Liver (tissue), 9 donors: ENCODE data around the gene FERMT1. TPM values are rescaled to one million over a fixed set of nuclear protein-coding genes. Genes with fewer than 3 reads are reported as not detected.
A peak's percentile ranks its signal among the peaks of the same experiment; 100 is the strongest.

Experiments used
- DNase-seq: peaks from one replicate; pipeline ENCODE4 v3.0.0-alpha.2; 2017; ENCODE audit warnings: low spot score
- H3K27ac ChIP-seq, 2 donors: one replicate each; pipeline ENCODE4 v1.7.0; 2013; ENCODE audit warnings: inconsistent platforms in 2 of 2, low read length in 2 of 2, control low read depth in 1 of 2, low read depth in 1 of 2, mild to moderate bottlenecking in 1 of 2
- H3K27me3 ChIP-seq, 4 donors: one replicate each; pipeline versions ENCODE4 v1.6.1 to v1.7.0; 2013; ENCODE audit warnings: low read length in 3 of 4, inconsistent platforms in 1 of 4, mild to moderate bottlenecking in 1 of 4, moderate library complexity in 1 of 4; ENCODE audit not compliant: control insufficient read depth in 4 of 4, insufficient read depth in 4 of 4
- H3K36me3 ChIP-seq, 4 donors: one replicate each; pipeline versions ENCODE4 v1.6.1 to v1.7.0; 2013; ENCODE audit warnings: low read length in 3 of 4, mild to moderate bottlenecking in 3 of 4, low read depth in 1 of 4, moderate library complexity in 1 of 4; ENCODE audit not compliant: control insufficient read depth in 4 of 4, insufficient read depth in 3 of 4
- H3K4me1 ChIP-seq, 4 donors: one replicate each; pipeline versions ENCODE4 v1.6.1 to v1.7.0; 2013; ENCODE audit warnings: low read length in 3 of 4, mild to moderate bottlenecking in 3 of 4, moderate library complexity in 1 of 4; ENCODE audit not compliant: control insufficient read depth in 4 of 4, insufficient read depth in 4 of 4
- H3K4me3 ChIP-seq, 3 donors: one replicate each; pipeline versions ENCODE4 v1.6.1 to v1.7.0; 2013; ENCODE audit warnings: low read length in 3 of 3, control low read depth in 1 of 3, low read depth in 1 of 3, mild to moderate bottlenecking in 1 of 3
- H3K9ac ChIP-seq, 2 donors: one replicate each; pipeline ENCODE4 v1.7.0; 2013; ENCODE audit warnings: low read length in 2 of 2, mild to moderate bottlenecking in 2 of 2, moderate library complexity in 2 of 2, control low read depth in 1 of 2, low read depth in 1 of 2
- H3K9me3 ChIP-seq, 4 donors: one replicate each; pipeline versions ENCODE4 v1.6.1 to v1.7.0; 2013; ENCODE audit warnings: low read length in 3 of 4; ENCODE audit not compliant: control insufficient read depth in 4 of 4
- CTCF ChIP-seq: fragments of 150-350 bp; IDR thresholded peaks from 2 replicates; pipeline ENCODE4 v1.5.1; 2017; ENCODE audit warnings: improper control_type of control experiment, low read depth, low read length; ENCODE audit not compliant: missing input control
- EGR1 ChIP-seq, 2 donors: IDR thresholded peaks; 2 replicates each; pipeline ENCODE4 v1.6.1; 2016 to 2018; ENCODE audit warnings: antibody characterized with exemption in 2 of 2, low read depth in 2 of 2
- FOXA1 ChIP-seq: IDR thresholded peaks from 2 replicates; pipeline ENCODE4 v1.6.1; 2016; ENCODE audit warnings: antibody characterized with exemption
- FOXA2 ChIP-seq: IDR thresholded peaks from 2 replicates; pipeline ENCODE4 v1.6.1; 2016; ENCODE audit warnings: antibody characterized with exemption
- HNF4A ChIP-seq, 2 donors: conservative IDR thresholded peaks; 2 replicates each; pipeline ENCODE4 v1.6.1; 2016; ENCODE audit warnings: antibody characterized with exemption in 2 of 2, mild to moderate bottlenecking in 2 of 2
- HNF4G ChIP-seq: IDR thresholded peaks from 2 replicates; pipeline ENCODE4 v1.6.1; 2016; ENCODE audit warnings: antibody characterized with exemption
- JUND ChIP-seq, 2 donors: IDR thresholded peaks; 2 replicates each; pipeline ENCODE4 v1.6.1; 2016; ENCODE audit warnings: antibody characterized with exemption in 2 of 2
- NR2F2 ChIP-seq: IDR thresholded peaks from 2 replicates; pipeline ENCODE4 v1.6.1; 2016; ENCODE audit warnings: antibody characterized with exemption
- RAD21 ChIP-seq, 2 donors: IDR thresholded peaks; 2 replicates each; pipeline ENCODE4 v1.6.1; 2016; ENCODE audit warnings: antibody characterized with exemption in 2 of 2, mild to moderate bottlenecking in 2 of 2
- RXRA ChIP-seq, 2 donors: IDR thresholded peaks; 2 replicates each; pipeline ENCODE4 v1.6.1; 2017 to 2018; ENCODE audit warnings: antibody characterized with exemption in 2 of 2, mild to moderate bottlenecking in 1 of 2
- YY1 ChIP-seq: IDR thresholded peaks from 2 replicates; pipeline ENCODE4 v1.6.1; 2016; ENCODE audit warnings: antibody characterized with exemption, mild to moderate bottlenecking
- WGBS: extraction: QIAGEN DNeasy Blood & Tissue Kit; methylation state at CpG from one replicate; pipeline ENCODE4 v1.1.7; 2013; 5-methylcytosine and 5-hydroxymethylcytosine counted together
- polyA plus RNA-seq, 2 donors: library from polyadenylated mRNA; stranded (reverse) in 1 of 2; unstranded in 1 of 2; fragments of 200-250 nt in 1 of 2; fragments of >200 nt in 1 of 2; fragmentation: Nextera tagmentation in 1 of 2; extraction: Ambion mirVana in 1 of 2; gene quantifications; one replicate each; pipeline versions ENCODE4 v1.2.1 to v1.2.3, GENCODE V29; 2013 to 2015
- total RNA-seq, 2 donors: library from RNA; depleted of rRNA; stranded (reverse); fragments of >200 nt; gene quantifications; one replicate each; pipeline ENCODE4 v1.2.3, GENCODE V29; 2014
- TF ChIP-seq, protein P1 (sequence below): IDR thresholded peaks from 2 replicates; pipeline ENCODE4 v1.6.1; 2016; ENCODE audit warnings: antibody characterized with exemption
- TF ChIP-seq, protein P2 (sequence below): IDR thresholded peaks from 2 replicates; pipeline ENCODE4 v1.6.1; 2016; ENCODE audit warnings: antibody characterized with exemption
- TF ChIP-seq, protein P3 (sequence below): IDR thresholded peaks from 2 replicates; pipeline ENCODE4 v1.6.1; 2016; ENCODE audit warnings: antibody characterized with exemption, mild to moderate bottlenecking
- donor health status: healthy.
- donor health status: healthy.
- donor health status: healthy.
- donor health status: healthy.
- donor health status: healthy.

The FERMT1 gene
- total and polyA plus RNA-seq, 4 donors: 0.11 to 0.42 (median 0.21) TPM

DNA sequence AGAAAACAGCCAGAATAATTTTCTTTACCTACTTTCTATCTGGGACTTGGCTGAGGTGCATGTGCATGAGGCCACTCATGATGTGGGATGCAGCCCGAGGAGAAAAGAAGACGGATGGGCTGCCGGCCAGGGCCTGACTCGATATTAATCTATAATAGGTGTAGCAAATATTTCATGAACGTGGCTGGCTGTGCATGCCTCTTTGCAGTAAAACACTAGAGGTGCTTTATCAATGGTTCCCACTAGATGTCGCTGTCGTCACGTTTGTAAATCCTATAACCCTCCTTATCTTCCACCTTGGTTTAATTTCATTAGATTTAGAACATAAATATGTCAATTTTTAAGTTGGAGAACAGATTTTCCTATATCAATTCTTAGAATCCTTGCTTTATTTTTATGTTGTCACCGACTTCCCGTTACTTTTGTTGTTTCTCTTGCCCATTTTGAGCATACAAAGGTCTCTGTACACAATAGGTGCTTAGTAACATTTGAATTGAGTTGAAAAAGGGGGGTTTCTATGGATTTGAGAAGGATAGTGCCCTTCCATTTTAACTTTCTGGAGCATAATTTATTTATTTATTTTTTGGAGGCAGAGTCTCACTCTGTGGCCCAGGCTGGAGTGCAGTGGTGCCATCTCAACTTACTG is 19.6 kb upstream of the FERMT1 start:
- H3K27ac ChIP-seq: no peak overlapping the region
- H3K4me3 ChIP-seq: no peak overlapping the region
- 9% methylated on average over 10 of the region's 10 CpGs for WGBS
- H3K36me3 ChIP-seq: no peaks in the 10 kb centered on the region
- no peak for TF ChIP-seq HNF4G
- peak; percentile 86 for TF ChIP-seq RAD21 (IDR thresholded peaks at IDR 0.05)
- TF ChIP-seq, protein P1, sequence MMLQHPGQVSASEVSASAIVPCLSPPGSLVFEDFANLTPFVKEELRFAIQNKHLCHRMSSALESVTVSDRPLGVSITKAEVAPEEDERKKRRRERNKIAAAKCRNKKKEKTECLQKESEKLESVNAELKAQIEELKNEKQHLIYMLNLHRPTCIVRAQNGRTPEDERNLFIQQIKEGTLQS: no peak
- TF ChIP-seq HNF4A (conservative IDR thresholded peaks at IDR 0.05): no peak
- peak; percentile 86 for TF ChIP-seq CTCF
- TF ChIP-seq, protein P2, sequence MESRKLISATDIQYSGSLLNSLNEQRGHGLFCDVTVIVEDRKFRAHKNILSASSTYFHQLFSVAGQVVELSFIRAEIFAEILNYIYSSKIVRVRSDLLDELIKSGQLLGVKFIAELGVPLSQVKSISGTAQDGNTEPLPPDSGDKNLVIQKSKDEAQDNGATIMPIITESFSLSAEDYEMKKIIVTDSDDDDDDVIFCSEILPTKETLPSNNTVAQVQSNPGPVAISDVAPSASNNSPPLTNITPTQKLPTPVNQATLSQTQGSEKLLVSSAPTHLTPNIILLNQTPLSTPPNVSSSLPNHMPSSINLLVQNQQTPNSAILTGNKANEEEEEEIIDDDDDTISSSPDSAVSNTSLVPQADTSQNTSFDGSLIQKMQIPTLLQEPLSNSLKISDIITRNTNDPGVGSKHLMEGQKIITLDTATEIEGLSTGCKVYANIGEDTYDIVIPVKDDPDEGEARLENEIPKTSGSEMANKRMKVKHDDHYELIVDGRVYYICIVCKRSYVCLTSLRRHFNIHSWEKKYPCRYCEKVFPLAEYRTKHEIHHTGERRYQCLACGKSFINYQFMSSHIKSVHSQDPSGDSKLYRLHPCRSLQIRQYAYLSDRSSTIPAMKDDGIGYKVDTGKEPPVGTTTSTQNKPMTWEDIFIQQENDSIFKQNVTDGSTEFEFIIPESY: no peak
- TF ChIP-seq, protein P3, sequence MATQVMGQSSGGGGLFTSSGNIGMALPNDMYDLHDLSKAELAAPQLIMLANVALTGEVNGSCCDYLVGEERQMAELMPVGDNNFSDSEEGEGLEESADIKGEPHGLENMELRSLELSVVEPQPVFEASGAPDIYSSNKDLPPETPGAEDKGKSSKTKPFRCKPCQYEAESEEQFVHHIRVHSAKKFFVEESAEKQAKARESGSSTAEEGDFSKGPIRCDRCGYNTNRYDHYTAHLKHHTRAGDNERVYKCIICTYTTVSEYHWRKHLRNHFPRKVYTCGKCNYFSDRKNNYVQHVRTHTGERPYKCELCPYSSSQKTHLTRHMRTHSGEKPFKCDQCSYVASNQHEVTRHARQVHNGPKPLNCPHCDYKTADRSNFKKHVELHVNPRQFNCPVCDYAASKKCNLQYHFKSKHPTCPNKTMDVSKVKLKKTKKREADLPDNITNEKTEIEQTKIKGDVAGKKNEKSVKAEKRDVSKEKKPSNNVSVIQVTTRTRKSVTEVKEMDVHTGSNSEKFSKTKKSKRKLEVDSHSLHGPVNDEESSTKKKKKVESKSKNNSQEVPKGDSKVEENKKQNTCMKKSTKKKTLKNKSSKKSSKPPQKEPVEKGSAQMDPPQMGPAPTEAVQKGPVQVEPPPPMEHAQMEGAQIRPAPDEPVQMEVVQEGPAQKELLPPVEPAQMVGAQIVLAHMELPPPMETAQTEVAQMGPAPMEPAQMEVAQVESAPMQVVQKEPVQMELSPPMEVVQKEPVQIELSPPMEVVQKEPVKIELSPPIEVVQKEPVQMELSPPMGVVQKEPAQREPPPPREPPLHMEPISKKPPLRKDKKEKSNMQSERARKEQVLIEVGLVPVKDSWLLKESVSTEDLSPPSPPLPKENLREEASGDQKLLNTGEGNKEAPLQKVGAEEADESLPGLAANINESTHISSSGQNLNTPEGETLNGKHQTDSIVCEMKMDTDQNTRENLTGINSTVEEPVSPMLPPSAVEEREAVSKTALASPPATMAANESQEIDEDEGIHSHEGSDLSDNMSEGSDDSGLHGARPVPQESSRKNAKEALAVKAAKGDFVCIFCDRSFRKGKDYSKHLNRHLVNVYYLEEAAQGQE: no peak
- no peaks in the 10 kb centered on the region for H3K27me3 ChIP-seq
- H3K9ac ChIP-seq: no peak overlapping the region
- no peaks in the 10 kb centered on the region for H3K9me3 ChIP-seq
- peak; percentile 46 for DNase-seq
- H3K4me1 ChIP-seq: no peaks in the 10 kb centered on the region

- WGBS: 72% methylated on average over 3 of the region's 3 CpGs
- Histone ChIP-seq H3K9ac (no peak overlapping the region), H3K4me1 (peaks cover 0 to 6% (median 5%) of the 10 kb centered on the region in 4 donors), H3K27me3 (no peaks in the 10 kb centered on the region), H3K27ac (no peak overlapping the region), H3K9me3 (no peaks in the 10 kb centered on the region), H3K4me3 (no peak overlapping the region), H3K36me3 (no peaks in the 10 kb centered on the region)
- DNase-seq: no peak
- TF ChIP-seq HNF4G (no peak), RXRA (IDR thresholded peaks at IDR 0.05) (no peak), YY1 (no peak), RAD21 (IDR thresholded peaks at IDR 0.05) (no peak), HNF4A (conservative IDR thresholded peaks at IDR 0.05) (no peak), FOXA2 (no peak), EGR1 (IDR thresholded peaks at IDR 0.05; ENCODE audit: low read depth in 2 of 2) (no peak), NR2F2 (no peak), FOXA1 (no peak), CTCF (no peak), JUND (IDR thresholded peaks at IDR 0.05) (no peak)
- TF ChIP-seq, protein P3: no peak
- TF ChIP-seq, protein P1: no peak
- TF ChIP-seq, protein P2: no peak
Observed at GRCh38 chr20:6140947-6141346, 18.1 kb upstream of the FERMT1 start.
